Prostate gland (tissue), 2 donors: ENCODE results near the gene IPO13. TPM values are rescaled to one million over a fixed set of nuclear protein-coding genes. Genes with fewer than 3 reads are reported as not detected.

ENCODE experiments used
- DNase-seq: peaks from one replicate; pipeline ENCODE4 v3.0.0-alpha.2; 2019; ENCODE audit warnings: low spot score
- H3K27ac ChIP-seq, 2 donors: fragments of 200-600 bp; sonication (generic); 2 replicates each; pipeline ENCODE4 v1.5.1; 2017 to 2019
- H3K27me3 ChIP-seq: fragments of 200-600 bp; sonication (generic); replicated peaks from 2 replicates; pipeline ENCODE4 v1.5.1; 2019; ENCODE audit not compliant: insufficient read depth
- H3K36me3 ChIP-seq, 2 donors: fragments of 200-600 bp; sonication (generic); 1 replicate in 1 of 2; 2 replicates in 1 of 2; pipeline versions ENCODE4 v1.5.1 to v1.8.1; 2017 to 2019
- H3K4me1 ChIP-seq: fragments of 200-600 bp; sonication (generic); replicated peaks from 2 replicates; pipeline ENCODE4 v1.5.1; 2019
- H3K4me3 ChIP-seq, 2 donors: fragments of 200-600 bp; sonication (generic); 2 replicates each; pipeline ENCODE4 v1.5.1; 2017 to 2019
- H3K9me3 ChIP-seq: fragments of 200-600 bp; sonication (generic); 2 replicates; pipeline ENCODE4 v1.5.1; 2017
- CTCF ChIP-seq, 4 experiments: fragments of 200-600 bp in 2 of 4; fragments of 450-650 bp in 2 of 4; sonication (generic) in 2 of 4; IDR thresholded peaks; 1 replicate in 3 of 4; 2 replicates in 1 of 4; pipeline ENCODE4 v1.5.1; 2016 to 2019; ENCODE audit warnings: antibody characterized with exemption in 4 of 4, mild to moderate bottlenecking in 2 of 4, moderate library complexity in 2 of 4
- POLR2A ChIP-seq: fragments of 450-650 bp; IDR thresholded peaks from one replicate; pipeline ENCODE4 v1.6.1; 2016; ENCODE audit warnings: antibody characterized with exemption, mild to moderate bottlenecking
- POLR2AphosphoS5 ChIP-seq: sonication (generic); formaldehyde crosslinking; IDR thresholded peaks from one replicate; pipeline ENCODE4 v1.6.1; 2017; ENCODE audit warnings: antibody characterized with exemption
- WGBS: methylation state at CpG from one replicate; pipeline ENCODE4 v1.1.5; 2018; 5-methylcytosine and 5-hydroxymethylcytosine counted together
- intact Hi-C: fragments of 100-400 bp; cut with DNase I; formaldehyde crosslinking; loops from one replicate; pipeline ENCODE4 v1.14.2; 2022
- total RNA-seq, 2 donors: library from RNA; depleted of rRNA; stranded (reverse); fragments of >200 nt; gene quantifications; one replicate each; pipeline ENCODE4 v1.1.0, GENCODE V29; 2016

IPO13 gene
- total RNA-seq = 10 to 100 TPM; 27.7 to 55.7 TPM

- peak within 1 kb of the TSS; percentile 69 to 73 for H3K4me3 ChIP-seq
- H3K36me3 ChIP-seq = no peaks in the 10 kb centered on the region
- H3K27ac ChIP-seq = peak within 1 kb of the TSS; percentile 92 to 94
- WGBS = under 1% methylated on average over 46 of the region's 74 CpGs
- intact Hi-C loops = no loop called here
- peaks cover 17% of the 10 kb centered on the region for H3K4me1 ChIP-seq
- H3K27me3 ChIP-seq = no peaks in the 10 kb centered on the region
- no peaks in the 10 kb centered on the region for H3K9me3 ChIP-seq
- peak; percentile 94 for DNase-seq
- TF ChIP-seq CTCF (IDR thresholded peaks at IDR 0.05) (peak; percentile 62 to 95 (median 80)), POLR2A (peak; percentile 50), POLR2AphosphoS5 (peak; percentile 96)
Observed at GRCh38 chr1:43946236-43947060, at the start of gene IPO13. TSS of gene IPO13 (plus strand) at chr1:43946950. CDS start at chr1:43947601, 651 bp downstream.

- H3K36me3 ChIP-seq = no peaks in the 10 kb centered on the region
- H3K27me3 ChIP-seq = no peaks in the 10 kb centered on the region
- no peak overlapping the region for H3K4me3 ChIP-seq
- DNase-seq = no peak
- no peak overlapping the region for H3K27ac ChIP-seq
- H3K9me3 ChIP-seq = no peaks in the 10 kb centered on the region
- no peaks in the 10 kb centered on the region for H3K4me1 ChIP-seq
- intact Hi-C loops = no loop called here
- WGBS = over 99% methylated on average over 12 of the region's 12 CpGs
- TF ChIP-seq POLR2AphosphoS5 (no peak), POLR2A (no peak), CTCF (IDR thresholded peaks at IDR 0.05) (no peak)
Observed at GRCh38 chr1:43898981-43899380, 47.8 kb upstream of the IPO13 start.

GRCh38 chr1:43900386-43900785 is 46.4 kb upstream of the IPO13 start:
- no peak overlapping the region for H3K27ac ChIP-seq
- TF ChIP-seq POLR2A (no peak), CTCF (IDR thresholded peaks at IDR 0.05) (no peak), POLR2AphosphoS5 (no peak)
- H3K9me3 ChIP-seq = no peaks in the 10 kb centered on the region
- no peaks in the 10 kb centered on the region for H3K4me1 ChIP-seq
- no peak overlapping the region for H3K4me3 ChIP-seq
- intact Hi-C loops = no loop called here
- H3K36me3 ChIP-seq = no peaks in the 10 kb centered on the region
- DNase-seq = no peak
- no peaks in the 10 kb centered on the region for H3K27me3 ChIP-seq
- 94% methylated on average over 3 of the region's 3 CpGs for WGBS

- no peak for TF ChIP-seq POLR2AphosphoS5
- no peak for TF ChIP-seq CTCF (IDR thresholded peaks at IDR 0.05)
- TF ChIP-seq POLR2A = no peak
- 75% methylated on average over 7 of the region's 7 CpGs for WGBS
- Histone ChIP-seq H3K36me3 (no peaks in the 10 kb centered on the region), H3K27ac (no peak overlapping the region), H3K27me3 (no peaks in the 10 kb centered on the region), H3K4me3 (no peak overlapping the region), H3K4me1 (no peaks in the 10 kb centered on the region), H3K9me3 (no peaks in the 10 kb centered on the region)
- intact Hi-C loops = no loop called here
- no peak for DNase-seq
Observed at GRCh38 chr1:43901196-43901961, 45.4 kb upstream of the IPO13 start.
